HFFc6 (cell line): ENCODE data around the gene ARHGEF40. TPM values are rescaled to one million over a fixed set of nuclear protein-coding genes. Genes with fewer than 3 reads are reported as not detected.
A peak's percentile ranks its signal among the peaks of the same experiment; 100 is the strongest.

Experiments used
- DNase-seq: peaks from one replicate; pipeline ENCODE4 v3.0.0-alpha.2; 2018
- H3K27ac Mint-ChIP-seq: 2 replicates; pipeline ENCODE4 v1.8.0; 2020; ENCODE audit warnings: mild to moderate bottlenecking, mixed read lengths
- H3K27me3 Mint-ChIP-seq: 2 replicates; pipeline ENCODE4 v1.8.0; 2021; ENCODE audit warnings: mild to moderate bottlenecking, moderate library complexity, mixed read lengths; ENCODE audit not compliant: insufficient read depth
- H3K36me3 Mint-ChIP-seq: 2 replicates; pipeline ENCODE4 v1.8.0; 2021; ENCODE audit warnings: low read depth, mixed read lengths
- H3K4me1 Mint-ChIP-seq: 2 replicates; pipeline ENCODE4 v1.8.0; 2020; ENCODE audit warnings: low read depth, mixed read lengths
- H3K4me3 Mint-ChIP-seq: 2 replicates; pipeline ENCODE4 v1.8.0; 2020; ENCODE audit warnings: mild to moderate bottlenecking, moderate library complexity, mixed read lengths
- H3K9me3 Mint-ChIP-seq: 2 replicates; pipeline ENCODE4 v1.8.0; 2020; ENCODE audit warnings: mild to moderate bottlenecking, mixed read lengths
- total RNA-seq, 6 experiments: library from RNA; stranded (reverse); fragmentation: NEBNext Ultra II Directional; extraction: Animal tissue kit (Norgen Biotek cat#: 25700); gene quantifications; 2 replicates in 1 of 6; 3 replicates in 5 of 6; pipeline ENCODE4 v1.2.3, GENCODE V29; 2021
- TF ChIP-seq, protein P1 (sequence below): fragments of 200-600 bp; sonication (generic); IDR thresholded peaks from 2 replicates; pipeline ENCODE4 v1.5.0; 2021; ENCODE audit warnings: antibody characterized with exemption, mild to moderate bottlenecking

The ARHGEF40 gene
- total RNA-seq, 6 experiments from 2014 or later, result 30.4 to 43.0 (median 40.8) TPM

DNA sequence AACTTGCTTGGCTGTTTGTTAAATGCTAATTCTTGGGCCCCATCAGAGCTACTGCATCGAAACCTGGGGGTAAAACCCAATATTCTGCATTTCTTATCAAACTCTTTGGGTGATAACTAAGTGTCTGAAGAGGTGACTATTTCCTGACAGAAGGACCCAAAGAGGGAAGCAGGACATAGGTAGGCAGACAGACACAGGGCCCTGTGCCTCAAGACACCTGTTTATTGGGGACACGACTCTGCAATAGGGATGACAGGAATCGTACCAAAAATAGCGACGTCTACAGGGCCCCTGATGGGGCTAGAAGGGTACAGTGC, 19.7 kb downstream of the ARHGEF40 start:
- no peaks in the 10 kb centered on the region for H3K9me3 Mint-ChIP-seq
- peaks cover 14% of the 10 kb centered on the region for H3K27me3 Mint-ChIP-seq
- H3K4me1 Mint-ChIP-seq, result peaks cover 47% of the 10 kb centered on the region
- H3K36me3 Mint-ChIP-seq, result peaks cover 22% of the 10 kb centered on the region
- peak overlapping the region; percentile 99; the same call in 1 of the 2 replicates for H3K27ac Mint-ChIP-seq
- TF ChIP-seq, protein P1, sequence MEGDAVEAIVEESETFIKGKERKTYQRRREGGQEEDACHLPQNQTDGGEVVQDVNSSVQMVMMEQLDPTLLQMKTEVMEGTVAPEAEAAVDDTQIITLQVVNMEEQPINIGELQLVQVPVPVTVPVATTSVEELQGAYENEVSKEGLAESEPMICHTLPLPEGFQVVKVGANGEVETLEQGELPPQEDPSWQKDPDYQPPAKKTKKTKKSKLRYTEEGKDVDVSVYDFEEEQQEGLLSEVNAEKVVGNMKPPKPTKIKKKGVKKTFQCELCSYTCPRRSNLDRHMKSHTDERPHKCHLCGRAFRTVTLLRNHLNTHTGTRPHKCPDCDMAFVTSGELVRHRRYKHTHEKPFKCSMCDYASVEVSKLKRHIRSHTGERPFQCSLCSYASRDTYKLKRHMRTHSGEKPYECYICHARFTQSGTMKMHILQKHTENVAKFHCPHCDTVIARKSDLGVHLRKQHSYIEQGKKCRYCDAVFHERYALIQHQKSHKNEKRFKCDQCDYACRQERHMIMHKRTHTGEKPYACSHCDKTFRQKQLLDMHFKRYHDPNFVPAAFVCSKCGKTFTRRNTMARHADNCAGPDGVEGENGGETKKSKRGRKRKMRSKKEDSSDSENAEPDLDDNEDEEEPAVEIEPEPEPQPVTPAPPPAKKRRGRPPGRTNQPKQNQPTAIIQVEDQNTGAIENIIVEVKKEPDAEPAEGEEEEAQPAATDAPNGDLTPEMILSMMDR, result no peak
- no peak overlapping the region for H3K4me3 Mint-ChIP-seq
- no peak for DNase-seq

DNA sequence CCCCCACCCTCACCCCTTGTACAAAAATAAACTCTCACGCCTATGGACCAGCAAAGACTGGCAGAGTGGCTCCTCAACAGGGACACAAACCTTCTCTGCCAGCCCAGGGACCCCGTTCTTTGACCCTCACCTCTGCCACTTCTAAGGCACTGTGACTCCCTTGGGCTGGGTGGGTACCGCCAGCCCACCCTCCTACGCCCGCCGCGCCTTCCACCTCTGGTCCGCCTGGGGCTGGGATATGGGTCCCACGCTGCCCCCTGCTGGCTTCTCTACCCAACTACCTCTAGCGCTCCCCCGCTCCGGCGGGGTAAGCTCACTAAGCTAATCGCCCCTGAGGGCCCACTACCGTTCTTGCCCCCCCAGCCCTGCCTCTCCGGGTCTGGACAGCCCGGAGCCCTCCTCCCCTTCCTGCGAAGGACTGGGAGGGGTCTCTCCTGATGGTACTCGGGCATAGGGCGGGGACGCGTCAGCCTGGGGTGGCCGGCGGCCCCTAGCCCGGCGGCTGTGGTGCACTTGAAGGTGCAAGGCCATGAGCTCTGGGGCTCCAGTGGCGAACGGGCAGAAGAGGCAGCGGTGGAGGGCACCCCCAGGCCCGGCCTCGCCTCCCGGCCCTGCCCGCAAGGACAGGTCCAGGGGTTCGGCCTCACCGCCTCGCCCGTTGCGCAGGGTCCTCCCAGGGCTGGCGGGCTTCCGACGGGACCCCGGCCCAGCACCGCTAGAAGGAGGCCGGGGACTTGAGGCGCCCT, 20.3 kb downstream of the ARHGEF40 start:
- Mint-ChIP-seq H3K36me3 (peaks cover 21% of the 10 kb centered on the region), H3K27me3 (peaks cover 14% of the 10 kb centered on the region), H3K9me3 (no peaks in the 10 kb centered on the region), H3K27ac (no peak overlapping the region), H3K4me3 (no peak overlapping the region), H3K4me1 (peaks cover 43% of the 10 kb centered on the region)
- DNase-seq, result no peak
- TF ChIP-seq, protein P1, result peak; percentile 80

DNA sequence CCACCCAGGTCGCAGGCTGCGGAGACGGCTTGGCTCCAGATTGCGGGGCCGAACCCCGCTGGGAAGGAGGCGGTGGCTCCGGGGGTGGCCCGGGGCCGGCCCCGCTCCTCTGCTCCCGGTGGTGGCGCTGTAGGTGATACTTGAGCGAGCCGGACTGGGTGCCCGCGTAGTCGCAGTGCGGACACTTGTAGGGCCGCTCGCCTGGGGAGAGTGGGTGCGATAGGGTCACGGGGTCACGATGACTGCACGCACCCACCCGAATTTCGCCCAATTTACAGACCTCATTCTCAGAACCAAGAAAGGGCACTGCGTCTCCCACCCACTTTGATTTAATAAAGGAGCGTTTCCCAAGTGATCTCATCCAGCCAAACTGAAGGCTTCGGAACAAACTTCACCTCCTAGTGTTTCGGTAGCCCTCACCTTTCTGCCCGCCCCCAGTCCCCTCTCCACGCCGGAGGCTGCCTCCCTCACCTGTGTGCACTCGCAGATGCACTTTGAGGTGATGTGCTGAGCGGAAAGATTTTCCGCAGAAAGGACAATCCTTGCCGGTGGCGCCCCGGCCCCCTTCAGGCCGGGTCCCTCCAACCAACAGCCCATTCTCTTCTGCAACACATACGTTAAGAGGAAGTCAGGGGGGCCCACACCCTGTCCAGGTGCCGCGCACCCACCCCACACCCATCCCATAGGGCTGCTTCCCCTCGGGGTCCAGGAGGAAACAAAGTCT, 21.0 kb downstream of the ARHGEF40 start:
- H3K27ac Mint-ChIP-seq, result no peak overlapping the region
- peaks cover 43% of the 10 kb centered on the region for H3K4me1 Mint-ChIP-seq
- H3K36me3 Mint-ChIP-seq, result peaks cover 14% of the 10 kb centered on the region
- no peaks in the 10 kb centered on the region for H3K9me3 Mint-ChIP-seq
- peaks cover 11% of the 10 kb centered on the region for H3K27me3 Mint-ChIP-seq
- TF ChIP-seq, protein P1, result no peak
- H3K4me3 Mint-ChIP-seq, result no peak overlapping the region
- no peak for DNase-seq

DNA sequence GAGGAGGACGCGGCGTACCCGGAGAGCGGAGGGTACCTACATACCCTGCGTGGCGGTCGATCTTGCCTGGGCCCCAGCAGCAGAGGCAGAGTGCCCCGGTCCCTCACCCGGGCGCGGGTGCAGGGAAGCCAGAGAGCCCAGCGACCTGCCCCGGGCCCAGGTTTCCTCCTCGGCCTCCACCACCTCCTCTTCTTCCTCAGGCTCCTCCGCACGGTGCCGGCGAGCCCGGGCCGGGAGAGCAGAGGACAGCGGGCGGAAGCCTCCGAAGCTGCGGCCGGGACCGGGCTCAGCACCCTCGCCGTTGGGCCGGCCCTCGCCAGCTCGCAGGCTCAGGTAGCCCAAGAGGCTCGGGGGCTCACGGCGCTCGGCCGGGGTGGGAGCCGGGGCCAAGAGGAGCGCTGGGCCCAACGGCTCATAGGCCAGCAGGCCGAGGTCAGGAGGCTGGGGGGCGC, 21.7 kb downstream of the ARHGEF40 start:
- Mint-ChIP-seq H3K4me1 (peaks cover 40% of the 10 kb centered on the region), H3K27me3 (peaks cover 9% of the 10 kb centered on the region), H3K9me3 (no peaks in the 10 kb centered on the region), H3K36me3 (peaks cover 6% of the 10 kb centered on the region), H3K4me3 (no peak overlapping the region), H3K27ac (no peak overlapping the region)
- TF ChIP-seq, protein P1, result no peak
- no peak for DNase-seq

DNA sequence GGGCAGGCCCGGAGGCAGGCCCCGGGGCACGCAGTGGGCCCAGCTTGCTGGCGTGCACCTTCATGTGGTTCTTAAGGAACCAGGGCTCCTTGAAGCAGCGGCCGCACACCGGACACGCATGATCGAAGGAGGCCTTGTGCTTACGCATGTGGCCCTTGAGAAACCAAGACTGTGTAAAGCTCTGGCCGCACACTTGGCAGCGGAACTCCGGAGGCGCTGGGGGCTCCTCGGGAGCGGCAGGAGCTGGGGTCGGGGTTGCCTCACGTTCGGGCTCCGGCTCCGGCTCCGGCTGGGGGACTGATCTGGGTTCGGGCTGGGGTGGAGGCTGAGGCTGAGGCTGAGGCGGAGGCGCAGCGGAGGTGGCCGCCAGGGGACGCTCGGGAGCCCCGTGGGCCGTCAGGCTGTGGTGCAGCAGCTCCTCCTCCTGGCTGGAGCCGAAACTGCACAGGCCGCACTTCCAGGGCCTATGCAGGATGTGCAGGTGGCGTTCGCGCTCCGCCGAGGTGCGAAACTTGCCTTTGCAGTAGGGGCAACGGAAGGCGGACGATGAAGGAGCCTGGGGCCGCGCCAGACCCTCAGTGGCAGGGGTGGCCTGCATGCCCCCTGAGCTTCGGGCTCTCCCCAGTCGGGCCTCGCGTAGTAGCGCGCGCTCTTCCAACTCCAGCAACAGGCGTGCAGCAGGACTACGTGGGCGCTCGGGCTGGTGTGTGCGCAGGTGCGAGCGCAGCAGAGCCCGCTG, 22.3 kb downstream of the ARHGEF40 start:
- peak; percentile 45 for DNase-seq
- Mint-ChIP-seq H3K4me3 (no peak overlapping the region; the same call in 1 of the 2 replicates), H3K9me3 (no peaks in the 10 kb centered on the region), H3K36me3 (0 out of 2 replicates have a peak, but pooled peaks cover 5% of the 10 kb centered on the region), H3K4me1 (peaks cover 40% of the 10 kb centered on the region), H3K27me3 (peaks cover 7% of the 10 kb centered on the region), H3K27ac (peak overlapping the region; percentile 64; the same call in 1 of the 2 replicates)
- TF ChIP-seq, protein P1, result peak; percentile 100
